ENCODE measurements around the gene TDRD3.
"Not testable (repeated sequence)": the region's sequence is repeated elsewhere in the genome, so short reads cannot be mapped to it uniquely, and the experiment has no call there.

TDRD3 gene

DNA sequence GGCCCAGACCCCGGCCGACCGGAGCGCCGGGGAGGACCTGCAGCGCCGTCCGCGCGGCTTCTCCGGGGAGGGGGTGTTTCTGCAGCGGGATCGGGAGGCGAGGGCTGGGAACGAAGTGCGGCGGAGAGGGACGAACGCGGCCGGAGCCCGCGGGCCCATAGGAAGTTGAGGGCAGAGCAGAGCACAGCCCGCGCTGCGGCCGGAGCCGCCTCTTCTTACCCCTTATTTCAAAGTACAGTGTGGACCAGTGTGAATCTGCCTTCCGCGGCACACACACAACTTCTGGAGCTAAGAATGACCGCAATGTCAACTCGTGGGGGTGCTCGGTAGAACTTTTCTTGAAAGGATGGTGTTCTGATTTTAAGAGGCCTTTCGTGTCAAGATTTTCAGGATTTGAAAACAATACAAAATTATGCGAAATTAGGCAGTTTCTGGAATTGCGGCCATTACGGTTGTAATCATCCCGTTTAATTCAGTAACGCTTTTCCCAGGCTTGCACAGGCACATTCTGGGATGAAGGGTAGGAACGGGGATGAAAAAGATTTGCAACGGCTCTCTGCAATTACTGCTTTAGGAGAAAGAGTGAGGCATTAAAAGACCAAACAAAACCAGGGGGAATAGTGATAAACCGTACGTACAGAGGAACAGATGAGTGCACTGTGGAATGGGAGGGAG lies 821 bp downstream of the TDRD3 start:
- 0 out of 2 replicates have a peak, but pooled peaks have one; percentile 18 for TF ChIP-seq POLR2AphosphoS5 (IDR thresholded peaks at IDR 0.05; ENCODE audit: low read depth, low read length)
- no peak for TF ChIP-seq PAX5 (IDR thresholded peaks at IDR 0.05; ENCODE audit: insufficient read depth, low read length, severe bottlenecking)
- no peak for TF ChIP-seq POU2F2 (IDR thresholded peaks at IDR 0.05; ENCODE audit: low read depth, low read length)
- TF ChIP-seq POLR2A (IDR thresholded peaks at IDR 0.05; ENCODE audit: low read depth, low read length), result peak; percentile 48
- TF ChIP-seq TAF1 (IDR thresholded peaks at IDR 0.05; ENCODE audit: low read depth, low read length), result peak; percentile 40; the same call in 1 of the 2 replicates
- DNase-seq (ENCODE audit: insufficient read length, low spot score), result peak; percentile 23
- FAIRE-seq, result peak; percentile 69

DNA sequence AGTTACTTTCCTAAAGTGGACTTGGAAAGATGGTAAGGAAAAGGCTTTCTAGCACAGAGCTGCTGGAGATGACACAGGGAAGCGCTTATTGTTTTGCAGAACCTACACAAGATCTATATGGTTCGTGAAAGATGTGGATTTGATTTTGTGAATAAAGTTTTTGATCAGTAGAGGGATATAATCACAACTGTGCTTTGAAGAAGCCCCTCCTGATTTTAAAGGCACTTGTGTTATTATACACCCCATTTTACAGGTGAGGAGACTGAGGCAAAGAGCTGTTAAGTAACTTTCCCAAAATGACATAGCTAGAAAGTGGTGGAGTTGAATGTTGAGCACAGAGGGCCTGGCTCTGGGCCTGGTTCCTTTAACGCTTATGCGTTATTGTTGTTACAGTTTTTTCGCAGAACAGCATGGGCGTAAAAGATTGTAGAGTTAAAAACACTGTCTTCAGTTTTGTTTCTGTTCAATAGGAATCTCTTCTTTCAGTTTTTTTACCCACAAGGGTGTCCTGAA lies 1.4 kb downstream of the TDRD3 start:
- DNase-seq (ENCODE audit: insufficient read length, low spot score) (no peak), FAIRE-seq (peak; percentile 13)
- TF ChIP-seq TAF1 (IDR thresholded peaks at IDR 0.05; ENCODE audit: low read depth, low read length) (no peak), POU2F2 (IDR thresholded peaks at IDR 0.05; ENCODE audit: low read depth, low read length) (no peak), SPI1 (IDR thresholded peaks at IDR 0.05; ENCODE audit: low read depth, low read length) (no peak), PAX5 (IDR thresholded peaks at IDR 0.05; ENCODE audit: insufficient read depth, low read length, severe bottlenecking) (no peak), POLR2AphosphoS5 (IDR thresholded peaks at IDR 0.05; ENCODE audit: low read depth, low read length) (no peak), POLR2A (IDR thresholded peaks at IDR 0.05; ENCODE audit: low read depth, low read length) (no peak)

DNA sequence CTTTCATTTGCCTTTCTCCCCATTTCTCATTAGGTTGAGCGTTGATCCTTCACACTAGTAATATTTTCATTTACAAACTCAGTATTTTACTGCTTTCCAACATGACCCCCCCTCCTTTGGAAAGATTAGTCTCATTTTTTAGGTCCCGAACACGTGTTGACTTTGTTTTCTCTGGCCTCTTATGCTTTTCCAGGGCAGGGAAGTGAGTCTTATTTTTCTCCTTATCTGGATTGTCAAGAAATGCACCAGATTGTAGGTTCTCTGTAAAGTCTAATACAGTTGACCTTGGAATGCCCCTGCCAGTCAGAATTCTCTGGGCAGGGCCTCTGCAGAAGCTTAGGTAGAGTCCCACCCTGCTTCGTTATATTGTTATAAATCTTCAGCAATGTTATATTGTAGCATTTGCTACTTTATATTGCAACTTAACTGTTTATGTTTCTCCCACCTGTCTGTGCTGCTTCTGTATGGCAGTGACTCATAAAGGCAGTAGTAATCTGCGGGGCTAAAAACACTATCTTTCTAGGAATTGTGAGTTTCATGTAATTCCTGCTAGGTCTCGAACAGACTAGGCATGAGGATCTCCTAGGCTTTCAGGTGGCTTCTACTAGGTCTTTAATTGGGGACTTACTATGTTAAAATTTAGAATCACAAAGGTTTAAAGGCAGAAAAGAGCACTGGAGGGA lies 2.0 kb downstream of the TDRD3 start:
- DNase-seq (ENCODE audit: insufficient read length, low spot score), result no peak
- FAIRE-seq, result peak; percentile 13

DNA sequence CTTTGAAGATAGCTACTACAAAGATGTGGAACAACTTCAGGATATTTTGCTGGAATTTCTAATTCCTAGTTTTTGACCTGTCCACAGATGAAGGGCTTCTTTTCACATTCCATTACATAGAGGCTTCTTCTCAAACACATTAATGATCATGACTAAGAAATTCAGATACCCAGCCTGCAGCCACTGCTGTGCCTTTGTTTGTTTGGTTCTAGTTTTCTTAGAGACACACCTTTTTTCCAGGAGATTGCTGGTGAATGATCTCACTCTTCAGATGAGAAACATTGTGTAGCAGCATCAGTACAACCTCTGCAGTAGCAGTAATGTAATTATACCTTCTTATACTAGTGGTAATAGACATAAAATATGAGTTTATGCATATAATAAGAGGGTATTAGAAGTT lies 5.0 kb downstream of the TDRD3 start:
- DNase-seq (ENCODE audit: insufficient read length, low spot score), result no peak
- no peak for TF ChIP-seq POLR2AphosphoS5 (IDR thresholded peaks at IDR 0.05; ENCODE audit: low read depth, low read length)
- FAIRE-seq, result no peak

More for the DNA sequence above, 2.0 kb downstream of the TDRD3 start:
- TF ChIP-seq POU2F2 (IDR thresholded peaks at IDR 0.05; ENCODE audit: low read depth, low read length) (no peak), PAX5 (IDR thresholded peaks at IDR 0.05; ENCODE audit: insufficient read depth, low read length, severe bottlenecking) (no peak), POLR2A (IDR thresholded peaks at IDR 0.05; ENCODE audit: low read depth, low read length) (no peak), TAF1 (IDR thresholded peaks at IDR 0.05; ENCODE audit: low read depth, low read length) (no peak), SPI1 (IDR thresholded peaks at IDR 0.05; ENCODE audit: low read depth, low read length) (no peak), POLR2AphosphoS5 (IDR thresholded peaks at IDR 0.05; ENCODE audit: low read depth, low read length) (no peak)

DNA sequence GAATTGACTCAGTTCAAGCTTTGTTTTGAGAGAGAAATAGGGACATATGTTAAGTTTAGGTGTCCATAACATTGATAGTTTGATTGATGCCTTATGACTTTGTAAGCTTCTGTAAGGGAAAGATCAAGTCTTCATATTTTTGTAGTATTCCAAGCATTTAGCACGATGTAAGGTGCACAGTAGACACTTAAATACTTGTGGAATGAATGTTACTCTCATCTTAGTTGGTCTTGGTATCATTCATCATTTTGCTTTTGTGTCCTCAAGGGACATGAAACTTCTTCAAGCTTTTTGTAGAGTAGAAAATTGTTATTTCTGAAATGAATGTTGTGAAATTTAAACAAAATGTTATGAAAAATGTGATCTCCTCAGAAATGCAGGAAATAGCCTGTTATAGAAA lies 10.1 kb downstream of the TDRD3 start:
- no peak for FAIRE-seq
- no peak for TF ChIP-seq POLR2A (IDR thresholded peaks at IDR 0.05; ENCODE audit: low read depth, low read length)
- no peak for TF ChIP-seq SPI1 (IDR thresholded peaks at IDR 0.05; ENCODE audit: low read depth, low read length)
- TF ChIP-seq PAX5 (IDR thresholded peaks at IDR 0.05; ENCODE audit: insufficient read depth, low read length, severe bottlenecking), result no peak
- TF ChIP-seq TAF1 (IDR thresholded peaks at IDR 0.05; ENCODE audit: low read depth, low read length), result no peak
- TF ChIP-seq POLR2AphosphoS5 (IDR thresholded peaks at IDR 0.05; ENCODE audit: low read depth, low read length), result no peak
- no peak for DNase-seq (ENCODE audit: insufficient read length, low spot score)

DNA sequence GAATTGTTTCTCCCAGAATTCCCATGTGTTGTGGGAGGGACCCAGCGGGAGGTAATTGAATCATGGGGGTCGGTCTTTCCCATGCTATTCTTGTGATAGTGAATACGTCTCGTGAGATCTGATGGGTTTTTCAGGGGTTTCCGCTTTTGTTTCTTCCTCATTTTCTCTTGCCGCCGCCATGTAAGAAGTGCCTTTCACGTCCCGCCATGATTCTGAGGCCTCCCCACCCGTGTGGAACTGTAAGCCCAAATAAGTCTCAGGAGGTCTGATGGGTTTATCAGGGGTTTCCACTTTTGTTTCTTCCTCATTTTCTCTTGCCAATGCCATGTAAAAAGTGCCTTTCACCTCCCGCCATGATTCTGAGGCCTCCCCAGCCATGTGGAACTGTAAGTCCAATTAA lies 10.8 kb downstream of the TDRD3 start:
- not testable (repeated sequence) for FAIRE-seq; DNase-seq (ENCODE audit: insufficient read length, low spot score)

DNA sequence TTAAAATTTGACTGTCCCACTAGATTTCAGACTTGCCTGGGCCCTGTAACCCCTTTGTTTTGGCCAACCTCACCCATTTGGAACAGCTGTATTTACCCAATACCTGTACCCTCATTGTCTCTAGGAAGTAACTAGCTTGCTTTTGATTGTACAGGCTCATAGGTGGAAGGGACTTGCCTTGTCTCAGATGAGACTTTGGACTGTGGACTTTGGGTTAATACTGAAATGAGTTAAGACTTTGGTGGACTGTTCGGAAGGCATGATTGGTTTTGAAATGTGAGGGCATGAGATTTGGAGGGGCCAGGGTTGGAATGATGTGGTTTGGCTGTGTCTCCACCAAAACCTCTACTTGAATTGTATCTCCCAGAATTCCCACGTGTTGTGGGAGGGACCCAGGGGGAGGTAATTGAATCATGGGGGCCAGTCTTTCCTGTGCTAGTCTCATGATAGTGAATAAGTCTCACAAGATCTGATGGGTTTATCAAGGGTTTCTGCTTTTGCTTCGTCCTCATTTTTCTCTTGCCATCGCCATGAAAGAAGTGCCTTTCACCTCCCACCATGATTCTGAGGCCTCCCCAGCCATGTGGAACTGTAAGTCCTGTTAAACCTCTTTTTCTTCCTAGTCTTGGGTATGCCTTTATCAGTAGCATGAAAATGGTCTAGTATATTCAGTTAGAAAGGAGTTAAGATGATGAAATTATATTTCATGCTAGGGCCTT lies 12.7 kb downstream of the TDRD3 start:
- not testable (repeated sequence) for FAIRE-seq; DNase-seq (ENCODE audit: insufficient read length, low spot score)

DNA sequence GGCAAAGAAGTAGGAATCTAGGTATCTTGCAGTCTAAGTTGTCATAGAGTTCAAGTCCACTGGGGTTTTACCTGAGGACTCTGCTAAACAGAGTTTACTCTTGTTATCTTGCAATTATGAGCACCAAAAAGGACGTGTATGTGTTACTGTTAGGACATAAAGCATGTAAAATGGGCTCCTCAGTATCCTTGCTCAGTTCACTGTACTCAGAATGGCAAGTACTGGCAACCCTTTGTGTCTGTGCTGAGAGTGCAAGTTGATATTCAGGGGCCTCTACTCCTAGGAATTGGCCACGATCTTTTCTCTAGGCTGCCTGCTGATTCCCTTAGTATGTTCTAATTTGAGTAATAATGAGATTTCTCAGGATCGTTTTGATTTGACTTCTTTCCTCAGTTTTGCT lies 13.3 kb downstream of the TDRD3 start:
- TF ChIP-seq PAX5 (IDR thresholded peaks at IDR 0.05; ENCODE audit: insufficient read depth, low read length, severe bottlenecking) (no peak), POU2F2 (IDR thresholded peaks at IDR 0.05; ENCODE audit: low read depth, low read length) (no peak), POLR2AphosphoS5 (IDR thresholded peaks at IDR 0.05; ENCODE audit: low read depth, low read length) (no peak)
- FAIRE-seq, result peak; percentile 54
- DNase-seq (ENCODE audit: insufficient read length, low spot score), result no peak

DNA sequence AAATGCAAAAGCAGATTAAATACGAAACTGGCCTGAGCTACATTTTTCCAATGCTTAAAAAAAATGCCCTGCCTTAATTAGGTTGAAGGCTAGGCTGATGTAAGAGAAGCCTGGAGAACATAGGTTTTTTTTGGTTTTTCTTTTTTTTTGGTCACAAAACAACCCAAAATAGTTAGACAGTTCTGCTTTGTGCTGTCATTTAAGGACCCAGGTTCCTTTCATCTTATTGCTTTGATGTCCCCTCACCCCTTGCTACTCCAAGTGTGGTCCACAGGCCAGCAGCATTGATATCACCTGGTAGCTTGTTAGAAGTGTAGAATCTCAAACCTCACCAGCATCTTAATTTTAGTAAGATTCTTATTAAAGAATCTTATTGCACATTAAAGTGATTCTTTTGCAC lies 14.4 kb downstream of the TDRD3 start:
- FAIRE-seq, result no peak
- no peak for DNase-seq (ENCODE audit: insufficient read length, low spot score)
- TF ChIP-seq POU2F2 (IDR thresholded peaks at IDR 0.05; ENCODE audit: low read depth, low read length), result no peak
- TF ChIP-seq POLR2AphosphoS5 (IDR thresholded peaks at IDR 0.05; ENCODE audit: low read depth, low read length), result no peak
- no peak for TF ChIP-seq PAX5 (IDR thresholded peaks at IDR 0.05; ENCODE audit: insufficient read depth, low read length, severe bottlenecking)

DNA sequence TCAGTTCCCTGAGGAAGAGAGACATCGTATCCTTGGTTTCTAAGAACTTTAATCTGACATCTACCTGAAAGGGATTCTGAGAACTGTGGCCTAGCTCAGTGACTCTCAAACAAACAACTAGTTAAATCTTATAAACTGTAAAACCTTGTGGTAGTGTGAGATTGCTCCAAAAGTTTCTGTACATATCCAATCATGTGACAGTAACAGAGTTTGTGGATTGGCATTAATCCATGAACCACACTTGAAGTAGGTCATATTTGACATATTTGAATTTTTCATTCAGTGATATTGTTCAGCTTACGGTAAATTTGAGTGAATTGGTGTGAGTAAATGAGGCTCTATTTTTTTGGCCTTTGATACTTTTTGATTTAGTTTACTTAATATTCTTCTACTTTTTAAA lies 15.0 kb downstream of the TDRD3 start:
- DNase-seq (ENCODE audit: insufficient read length, low spot score) (no peak), FAIRE-seq (no peak)
- TF ChIP-seq POU2F2 (IDR thresholded peaks at IDR 0.05; ENCODE audit: low read depth, low read length), result no peak
- no peak for TF ChIP-seq SPI1 (IDR thresholded peaks at IDR 0.05; ENCODE audit: low read depth, low read length)
- no peak for TF ChIP-seq POLR2AphosphoS5 (IDR thresholded peaks at IDR 0.05; ENCODE audit: low read depth, low read length)
- no peak for TF ChIP-seq POLR2A (IDR thresholded peaks at IDR 0.05; ENCODE audit: low read depth, low read length)
- TF ChIP-seq TAF1 (IDR thresholded peaks at IDR 0.05; ENCODE audit: low read depth, low read length), result no peak
